Measurements from ENCODE around the gene PCGF2. TPM values are rescaled to one million over a fixed set of nuclear protein-coding genes. Genes with fewer than 3 reads are reported as not detected.
"Not testable (repeated sequence)": the region's sequence is repeated elsewhere in the genome, so short reads cannot be mapped to it uniquely, and the experiment has no call there.

PCGF2 gene
- total RNA-seq, 1 donor from 2014 or later: 29.3 TPM

GRCh38 chr17:38726145-38726544 is 22.0 kb downstream of the PCGF2 start:
- intact Hi-C loops (cut with DNase I); DNase-seq (ENCODE audit: low spot score): not testable (repeated sequence)

GRCh38 chr17:38725066-38725465 is 23.1 kb downstream of the PCGF2 start:
- intact Hi-C loops (cut with DNase I): no loop called here
- no peak for DNase-seq (ENCODE audit: low spot score)

- intact Hi-C loops (cut with DNase I): no loop called here
These were observed 23.7 kb downstream of the PCGF2 start for GRCh38 chr17:38724337-38724988.

GRCh38 chr17:38721802-38722201 is 26.3 kb downstream of the PCGF2 start:
- intact Hi-C loops (cut with DNase I): no loop called here
- no peak for DNase-seq (ENCODE audit: low spot score)

More at GRCh38 chr17:38724337-38724988, 23.7 kb downstream of the PCGF2 start:
- no peak for DNase-seq (ENCODE audit: low spot score)

GRCh38 chr17:38720941-38721340 is 27.2 kb downstream of the PCGF2 start:
- DNase-seq (ENCODE audit: low spot score): no peak
- intact Hi-C loops (cut with DNase I): no loop called here

GRCh38 chr17:38719943-38720641 is 28.0 kb downstream of the PCGF2 start:
- no peak for DNase-seq (ENCODE audit: low spot score)
- intact Hi-C loops (cut with DNase I): no loop called here

- no peak for DNase-seq (ENCODE audit: low spot score)
- intact Hi-C loops (cut with DNase I): no loop called here
These were observed 28.7 kb downstream of the PCGF2 start for GRCh38 chr17:38719289-38719942.

GRCh38 chr17:38717139-38717745 is 30.9 kb downstream of the PCGF2 start:
- intact Hi-C loops (cut with DNase I): no loop called here

GRCh38 chr17:38716368-38717005 is 31.6 kb downstream of the PCGF2 start:
- intact Hi-C loops (cut with DNase I): no loop called here
- DNase-seq (ENCODE audit: low spot score): no peak

More at GRCh38 chr17:38717139-38717745, 30.9 kb downstream of the PCGF2 start:
- DNase-seq (ENCODE audit: low spot score): no peak

GRCh38 chr17:38715216-38715943 is 32.8 kb downstream of the PCGF2 start:
- intact Hi-C loops (cut with DNase I): no loop called here
- no peak for DNase-seq (ENCODE audit: low spot score)

GRCh38 chr17:38713456-38714075 is 34.6 kb downstream of the PCGF2 start:
- DNase-seq (ENCODE audit: low spot score): no peak
- intact Hi-C loops (cut with DNase I): no loop called here

- no peak for DNase-seq (ENCODE audit: low spot score)
- intact Hi-C loops (cut with DNase I): no loop called here
These were observed 35.5 kb downstream of the PCGF2 start for GRCh38 chr17:38712593-38712992.

GRCh38 chr17:38711792-38712571 is 36.2 kb downstream of the PCGF2 start:
- DNase-seq (ENCODE audit: low spot score): no peak
- intact Hi-C loops (cut with DNase I): no loop called here

- intact Hi-C loops (cut with DNase I): no loop called here
- no peak for DNase-seq (ENCODE audit: low spot score)
These were observed 37.2 kb downstream of the PCGF2 start for GRCh38 chr17:38710985-38711384.

GRCh38 chr17:38710604-38710962 is 37.6 kb downstream of the PCGF2 start:
- no peak for DNase-seq (ENCODE audit: low spot score)
- intact Hi-C loops (cut with DNase I): no loop called here

GRCh38 chr17:38709864-38710603 is 38.1 kb downstream of the PCGF2 start:
- intact Hi-C loops (cut with DNase I): no loop called here
- no peak for DNase-seq (ENCODE audit: low spot score)

GRCh38 chr17:38709104-38709820 is 38.9 kb downstream of the PCGF2 start:
- intact Hi-C loops (cut with DNase I): no loop called here
- no peak for DNase-seq (ENCODE audit: low spot score)
